ENCODE results near the gene PTCH1.

- no peak for TF ChIP-seq CTCF (IDR thresholded peaks at IDR 0.05)
- no peak for TF ChIP-seq POLR2A (IDR thresholded peaks at IDR 0.05)
Observed at GRCh38 chr9:95482621-95483020, 34.1 kb downstream of the PTCH1 start.
